AG08396 (cell line): Measurements from ENCODE around the gene NRG3.
"Not testable (repeated sequence)": the region's sequence is repeated elsewhere in the genome, so short reads cannot be mapped to it uniquely, and the experiment has no call there.

Experiments
- DNase-seq: peaks from one replicate; pipeline ENCODE4 v3.0.0; 2012; ENCODE audit warnings: low spot score, mixed read lengths

NRG3 gene

DNA sequence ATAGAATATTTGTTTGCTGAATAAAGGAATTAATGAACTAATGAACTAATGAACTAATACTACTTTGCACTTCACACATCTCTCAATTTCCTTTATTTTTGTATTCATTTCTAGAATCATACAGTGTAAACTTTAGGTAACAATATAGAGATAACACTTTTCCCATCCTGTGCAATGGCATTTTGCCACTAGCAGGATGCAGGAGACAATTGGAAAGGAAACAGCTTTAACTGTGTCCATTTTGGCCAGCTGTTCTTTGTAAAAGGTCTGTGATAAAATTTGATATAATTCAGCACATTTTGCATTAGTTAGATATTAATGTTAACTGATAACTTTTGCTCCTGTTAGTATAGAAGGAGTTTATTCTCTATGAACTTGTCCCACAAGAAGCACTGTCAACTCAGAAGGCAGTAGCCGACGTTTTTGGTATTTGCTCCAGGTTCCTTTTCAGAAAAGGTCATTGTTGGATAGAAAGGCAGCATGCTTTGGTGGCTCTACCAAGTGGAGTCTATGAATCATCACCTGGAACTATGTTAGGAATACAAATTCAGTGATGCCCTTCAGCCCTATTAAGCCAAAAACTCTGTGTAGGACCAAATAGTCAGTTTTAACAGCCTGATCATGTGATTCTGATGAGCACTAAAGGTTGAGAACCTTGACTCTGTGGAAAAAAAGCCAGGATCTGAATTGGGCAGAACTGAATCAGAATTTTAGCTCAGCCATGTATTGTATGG, 86.6 kb downstream of the NRG3 start:
- no peak for DNase-seq

DNA sequence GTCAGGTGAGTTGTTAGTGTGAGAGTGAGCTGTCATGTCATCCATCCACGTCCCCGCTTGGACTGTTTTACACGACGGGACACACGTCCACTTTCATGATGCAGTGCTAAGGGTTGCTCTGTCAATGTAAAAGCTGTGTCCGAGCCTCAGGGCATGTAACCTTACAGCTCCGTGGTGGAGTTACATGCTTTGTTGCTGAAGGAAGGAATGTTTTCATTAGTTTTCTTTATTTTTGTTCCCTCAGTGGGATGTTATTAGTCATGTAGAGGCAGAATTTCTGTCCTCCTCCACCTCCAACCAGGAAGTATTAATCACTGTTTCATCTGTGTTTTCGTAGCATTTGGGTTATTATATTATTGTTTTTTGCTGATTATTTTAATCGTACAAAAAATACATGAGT, 88.6 kb downstream of the NRG3 start:
- DNase-seq = no peak

DNA sequence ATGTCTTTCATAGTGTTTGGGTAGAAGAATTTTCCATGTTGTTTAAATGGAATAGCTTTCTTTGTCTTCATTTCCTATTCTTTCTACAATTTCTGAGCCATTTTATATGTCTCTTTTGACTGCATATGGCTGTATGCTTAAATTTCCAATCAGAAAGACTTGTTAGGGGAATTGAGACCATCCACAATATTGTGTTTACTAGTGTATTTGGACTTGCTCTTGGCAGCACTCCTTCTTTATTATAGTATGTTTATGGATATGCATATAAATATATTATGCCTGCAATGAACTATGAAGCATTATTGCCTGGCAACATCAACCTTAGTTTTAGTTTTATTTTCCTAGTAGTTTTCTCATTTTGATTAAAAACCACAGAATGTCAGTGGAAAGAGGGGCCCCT, 92.7 kb downstream of the NRG3 start:
- no peak for DNase-seq

DNA sequence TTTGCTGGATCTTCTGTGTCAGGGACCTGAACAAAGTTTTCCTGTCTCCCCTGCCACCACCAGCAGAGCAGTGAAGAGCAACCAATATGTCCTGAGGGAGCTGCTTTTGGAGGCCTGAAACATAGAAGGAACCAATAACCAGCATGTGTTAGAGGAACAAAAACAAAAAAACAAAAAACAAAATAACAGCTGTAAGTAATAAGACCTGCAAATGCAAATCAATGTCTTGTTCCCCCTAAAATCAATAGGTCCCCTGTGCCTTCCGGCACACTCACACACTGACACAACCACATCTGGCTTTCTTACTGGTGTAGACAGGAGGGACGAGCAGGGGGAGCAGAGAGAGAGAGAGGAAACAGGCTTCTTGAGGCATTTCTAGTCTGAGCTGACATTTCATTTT, 94.1 kb downstream of the NRG3 start:
- DNase-seq = no peak

DNA sequence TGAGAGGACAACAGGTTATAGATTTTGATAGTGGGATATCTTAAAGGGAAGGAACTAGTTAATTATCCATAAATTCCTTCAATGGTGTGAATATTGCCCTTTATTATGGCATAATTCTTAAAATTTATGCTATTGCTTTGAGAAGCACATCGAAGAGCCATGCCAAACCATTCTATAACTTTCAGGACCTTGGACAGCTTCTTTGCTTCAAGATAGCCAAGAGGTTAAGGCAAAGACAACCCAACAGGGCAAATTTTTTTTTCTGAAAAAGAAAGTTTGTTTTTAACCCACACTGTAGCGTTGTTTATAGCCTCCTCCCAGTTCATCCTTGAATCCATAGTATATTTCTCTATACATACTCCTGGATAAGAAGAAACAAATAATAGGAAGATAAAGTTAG, 103.2 kb downstream of the NRG3 start:
- no peak for DNase-seq

DNA sequence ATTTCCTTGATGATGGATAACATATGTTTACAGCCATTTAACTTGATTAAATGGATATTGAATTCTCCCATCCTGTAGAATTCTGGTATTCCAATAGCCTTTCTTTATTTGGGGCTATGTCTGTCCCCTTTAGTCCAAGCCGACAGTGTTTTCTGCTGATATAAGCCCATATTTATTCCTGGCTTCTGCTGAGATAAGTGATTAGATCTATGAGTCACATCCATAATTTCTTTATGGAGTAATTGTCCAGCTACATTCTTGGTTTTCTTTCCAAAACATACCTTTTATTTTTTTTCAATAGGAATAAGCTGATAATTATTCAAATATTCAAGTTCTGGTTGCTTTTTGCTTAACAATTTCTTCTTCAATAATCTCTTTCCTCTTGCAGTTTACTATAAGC, 106.7 kb downstream of the NRG3 start:
- no peak for DNase-seq

DNA sequence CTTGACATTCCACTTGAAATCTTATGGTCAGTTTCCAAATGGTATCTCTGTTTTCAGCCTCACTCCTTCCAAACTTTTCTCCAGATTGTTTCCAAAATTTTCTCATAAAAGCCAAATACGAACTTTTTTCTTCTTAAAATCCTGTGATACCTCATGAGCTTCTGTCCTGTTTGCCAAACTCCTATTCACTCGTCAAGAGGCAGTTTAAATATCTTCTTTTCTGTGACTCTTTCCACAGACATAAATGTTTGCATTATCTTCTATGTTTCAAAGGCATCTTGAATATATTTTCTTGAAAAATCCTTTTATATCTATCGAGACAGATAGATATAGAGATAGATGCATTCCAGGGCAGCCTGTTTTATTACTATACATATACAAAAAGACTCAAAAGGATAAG, 109.4 kb downstream of the NRG3 start:
- DNase-seq = no peak

DNA sequence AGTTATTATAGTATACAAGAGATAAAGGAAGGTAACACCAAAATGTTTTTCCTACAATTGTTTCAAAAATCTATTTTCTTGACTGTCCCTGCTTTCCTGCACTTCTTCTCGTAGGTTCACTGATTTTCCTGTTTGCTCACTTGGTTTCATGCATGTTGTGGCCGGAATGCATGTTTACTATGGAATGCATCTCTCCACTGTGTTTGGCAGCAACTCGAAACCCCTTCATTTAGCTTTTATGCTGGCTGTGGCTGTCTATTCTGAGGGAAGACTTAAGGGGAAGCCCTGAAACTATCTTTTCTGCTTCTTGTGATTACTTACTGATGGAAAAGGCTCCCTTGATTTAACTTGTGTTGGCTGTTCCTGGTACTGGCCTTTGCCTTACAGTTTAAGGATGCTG, 120.3 kb downstream of the NRG3 start:
- DNase-seq = no peak

DNA sequence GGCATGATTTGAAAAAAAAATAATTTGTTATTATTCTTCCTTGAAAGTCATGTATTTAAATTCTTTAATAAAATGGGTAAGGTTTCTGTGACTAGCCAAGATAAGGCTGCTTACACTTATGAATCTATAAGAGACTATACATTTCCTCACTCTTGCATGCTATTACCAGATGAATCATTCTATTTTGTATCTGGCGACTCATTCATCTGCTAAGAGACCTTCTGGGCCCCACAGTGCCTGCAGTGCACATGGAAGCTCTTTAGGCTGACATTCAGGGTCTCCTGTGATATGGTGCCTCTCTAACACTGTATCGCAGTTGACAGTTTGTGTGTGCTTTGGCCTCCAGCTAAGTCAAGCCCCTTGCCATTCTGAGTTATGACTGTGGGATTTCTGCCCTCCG, 121.9 kb downstream of the NRG3 start:
- no peak for DNase-seq

DNA sequence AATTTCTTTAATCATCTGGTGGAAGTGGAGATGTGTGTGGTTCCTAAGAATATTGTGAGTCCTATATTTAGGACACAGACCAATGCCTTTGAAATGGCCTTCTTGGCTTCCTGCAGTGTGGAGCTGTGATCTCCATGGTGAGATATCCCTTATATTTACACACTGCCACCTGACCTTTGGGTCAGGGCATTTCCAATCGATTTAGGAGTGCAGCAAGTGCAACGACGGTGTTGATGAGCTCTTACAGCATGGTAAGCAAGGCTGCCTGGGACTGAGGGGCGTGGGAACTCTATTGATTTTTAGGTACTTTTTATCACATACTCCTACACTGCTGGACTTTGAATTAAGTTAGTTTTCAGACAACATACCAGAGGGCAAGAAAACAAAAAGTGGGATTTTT, 146.0 kb downstream of the NRG3 start:
- no peak for DNase-seq

DNA sequence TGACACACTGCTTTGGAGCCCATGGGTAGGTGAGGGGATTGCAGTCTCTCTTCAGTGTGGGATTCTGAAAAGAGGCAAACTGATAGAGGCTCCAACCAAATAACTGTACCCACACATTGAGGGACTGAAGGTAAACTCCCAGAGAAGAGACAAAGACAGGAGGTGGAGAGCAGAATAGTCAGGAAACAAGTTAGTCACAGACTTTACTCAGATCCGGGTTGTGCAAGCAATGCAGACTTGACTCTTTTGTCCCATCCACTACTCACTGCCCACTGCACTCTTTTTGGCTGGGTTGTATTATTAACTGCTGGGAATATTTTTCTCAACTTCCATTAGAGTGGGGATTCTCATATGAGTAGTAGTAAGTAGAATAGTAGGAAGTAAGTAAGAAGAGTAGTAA, 152.7 kb downstream of the NRG3 start:
- DNase-seq = no peak

DNA sequence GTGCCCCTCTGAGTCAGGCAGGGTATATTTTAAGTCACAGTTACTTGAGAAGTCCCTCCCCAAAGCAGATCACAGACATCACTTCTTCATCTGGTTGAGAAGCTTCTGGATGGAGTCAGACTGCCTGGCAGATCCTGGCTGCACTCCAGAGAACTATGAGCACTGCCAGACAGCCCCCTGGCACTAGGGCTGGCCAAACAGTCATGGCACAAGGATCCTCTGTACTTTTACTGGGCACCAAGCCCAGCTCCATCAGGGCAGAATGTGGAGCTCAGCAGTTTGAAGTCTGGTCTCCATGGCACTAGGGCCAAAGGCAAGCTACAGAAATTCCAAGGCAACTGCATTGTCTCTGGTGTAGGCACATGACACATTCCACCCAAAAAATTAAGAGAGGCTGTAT, 162.1 kb downstream of the NRG3 start:
- no peak for DNase-seq

DNA sequence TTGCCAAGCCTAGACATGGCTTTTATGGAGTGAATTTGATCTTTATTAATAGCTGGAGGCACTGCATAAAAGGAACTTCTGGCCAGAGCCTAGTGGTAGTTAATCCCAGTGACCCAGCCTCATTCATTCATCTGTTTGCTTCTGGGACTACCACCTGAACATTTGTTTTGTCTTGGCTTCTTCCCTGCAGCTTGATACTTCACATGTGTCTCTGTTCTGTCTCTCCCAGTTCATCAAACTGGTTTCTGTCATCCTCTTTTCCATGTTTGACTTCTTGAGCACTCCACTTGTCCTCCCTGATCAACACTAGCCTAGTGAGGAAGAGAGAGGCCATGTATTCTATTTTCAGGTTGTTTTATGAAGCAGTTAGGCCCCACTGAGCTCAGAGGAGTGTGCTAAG, 163.6 kb downstream of the NRG3 start:
- DNase-seq = no peak

DNA sequence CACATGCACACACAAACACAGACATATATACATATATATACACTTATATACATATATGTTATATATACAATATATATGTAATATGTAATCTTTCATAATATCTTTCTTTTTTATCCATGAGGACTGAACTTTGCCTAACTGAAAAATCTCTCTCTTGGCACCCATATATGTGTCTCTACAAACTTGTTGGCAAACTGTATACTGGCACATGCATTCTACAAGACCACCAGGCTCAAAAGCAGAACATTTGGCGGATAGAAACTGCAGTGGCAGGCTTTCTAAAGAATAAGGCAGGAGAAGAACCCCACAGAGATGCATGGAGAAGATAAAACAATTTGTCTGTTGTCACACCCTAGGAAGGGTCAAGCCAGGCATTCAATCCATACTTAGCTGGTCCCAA, 165.3 kb downstream of the NRG3 start:
- DNase-seq = no peak

DNA sequence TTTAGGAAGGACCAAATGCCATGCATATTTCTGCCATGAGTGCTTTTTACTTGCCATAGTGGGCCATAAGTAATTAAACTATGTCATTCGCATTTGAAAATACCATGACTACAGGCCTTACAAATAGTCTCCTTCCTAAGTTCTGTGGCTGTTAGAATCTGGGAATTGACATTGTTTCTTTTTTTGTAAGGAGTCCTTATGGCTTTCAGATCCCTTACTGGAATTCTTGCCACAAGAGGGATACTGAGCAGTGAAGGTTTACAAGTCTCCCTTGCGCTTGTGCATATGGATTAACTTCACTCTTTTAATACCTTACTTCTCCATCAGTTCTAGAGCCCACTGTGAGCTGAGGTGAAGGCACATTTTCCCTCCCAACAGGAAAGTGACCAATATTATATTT, 166.0 kb downstream of the NRG3 start:
- DNase-seq = no peak

DNA sequence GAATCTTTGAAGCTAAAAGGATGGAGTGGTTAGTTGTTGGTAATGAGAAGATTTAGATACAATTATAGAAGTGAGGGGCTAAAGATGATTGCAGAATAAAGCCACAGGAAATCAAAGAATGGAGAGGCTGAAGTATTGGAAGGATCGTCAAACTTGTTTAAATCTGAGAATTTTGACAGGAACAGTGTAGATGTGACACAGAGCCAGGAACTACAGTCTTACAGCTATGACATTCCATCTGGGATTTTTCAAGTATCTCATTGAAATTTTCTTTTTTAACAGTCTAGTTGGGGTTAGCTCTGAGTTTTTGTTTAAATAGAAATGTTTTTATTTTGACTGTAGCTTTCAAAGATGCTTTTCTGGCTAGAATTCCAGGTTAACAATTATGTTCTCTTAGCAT, 181.4 kb downstream of the NRG3 start:
- DNase-seq = no peak

DNA sequence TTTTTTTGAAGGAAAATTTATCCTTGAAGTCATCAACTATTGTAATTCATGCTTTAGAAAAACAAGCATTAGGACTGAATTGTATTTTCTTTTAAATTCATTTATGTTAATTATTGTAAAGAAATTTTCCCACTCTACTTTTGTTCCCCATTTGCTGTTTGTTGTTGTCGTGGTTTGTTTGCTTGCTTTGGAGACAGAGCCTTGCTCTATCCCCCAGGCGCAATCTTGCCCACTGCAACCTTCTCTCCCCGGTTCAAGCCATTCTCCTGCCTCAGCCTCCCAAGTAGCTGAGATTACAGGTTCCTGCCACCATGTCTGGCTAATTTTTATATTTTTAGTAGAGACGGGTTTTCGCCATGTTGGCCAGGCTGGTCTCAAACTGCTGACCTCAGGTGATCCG, 192.2 kb downstream of the NRG3 start:
- not testable (repeated sequence) for DNase-seq

DNA sequence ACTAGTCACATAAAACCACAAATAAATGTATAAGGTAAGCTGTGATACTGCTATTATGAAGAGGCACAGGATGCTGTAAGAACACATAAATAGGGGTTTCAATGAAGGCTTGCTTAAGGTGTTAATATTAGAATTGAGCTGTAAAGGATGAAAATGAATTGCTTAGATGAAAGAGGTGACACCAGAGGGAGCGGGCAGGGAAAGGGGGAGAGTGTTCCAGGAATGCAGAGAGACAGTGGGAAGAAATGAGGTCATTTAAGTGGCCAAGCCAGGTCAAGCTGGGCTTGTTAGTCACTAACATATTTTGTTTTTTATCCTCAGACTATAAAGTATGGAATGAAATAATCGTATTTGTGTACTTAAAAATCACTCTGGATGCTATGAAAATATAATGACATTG, 193.5 kb downstream of the NRG3 start:
- no peak for DNase-seq

DNA sequence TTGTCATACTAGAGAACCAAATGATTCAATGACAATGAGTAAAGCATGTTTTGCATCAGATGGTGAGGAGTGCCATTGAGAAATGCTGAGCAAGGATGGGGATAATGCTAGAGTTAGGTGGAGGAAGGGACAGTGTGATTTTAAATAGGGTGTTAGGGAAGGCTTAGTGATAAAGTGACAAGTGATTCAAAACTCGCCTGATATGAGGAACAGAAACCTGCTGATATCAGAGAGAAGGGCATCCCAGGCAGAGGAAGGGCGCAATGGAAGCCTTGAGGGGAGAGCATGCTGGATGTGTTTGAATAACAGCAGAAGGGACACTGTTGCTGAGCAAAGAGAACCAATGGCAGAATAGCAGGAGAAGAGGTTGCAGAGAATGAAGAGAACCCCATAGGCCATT, 196.2 kb downstream of the NRG3 start:
- no peak for DNase-seq

DNA sequence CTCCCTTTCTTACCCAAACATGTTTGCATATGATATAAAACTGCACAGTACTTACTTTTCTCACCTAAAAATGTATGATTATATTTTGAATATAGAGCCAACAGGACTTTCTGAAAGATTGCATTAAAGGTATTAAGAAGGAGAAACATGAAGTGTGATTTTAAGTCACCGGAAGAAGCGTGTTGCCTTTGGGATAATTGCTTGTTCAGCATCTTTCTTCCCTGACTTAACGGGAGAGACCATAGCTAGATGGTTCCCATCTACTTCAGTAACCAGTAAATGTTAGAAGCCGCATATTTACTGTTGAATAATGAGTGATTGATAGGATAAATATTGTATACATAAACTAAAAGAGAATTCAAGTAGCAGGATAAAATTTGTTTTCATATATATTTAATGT, 197.1 kb downstream of the NRG3 start:
- DNase-seq = no peak

DNA sequence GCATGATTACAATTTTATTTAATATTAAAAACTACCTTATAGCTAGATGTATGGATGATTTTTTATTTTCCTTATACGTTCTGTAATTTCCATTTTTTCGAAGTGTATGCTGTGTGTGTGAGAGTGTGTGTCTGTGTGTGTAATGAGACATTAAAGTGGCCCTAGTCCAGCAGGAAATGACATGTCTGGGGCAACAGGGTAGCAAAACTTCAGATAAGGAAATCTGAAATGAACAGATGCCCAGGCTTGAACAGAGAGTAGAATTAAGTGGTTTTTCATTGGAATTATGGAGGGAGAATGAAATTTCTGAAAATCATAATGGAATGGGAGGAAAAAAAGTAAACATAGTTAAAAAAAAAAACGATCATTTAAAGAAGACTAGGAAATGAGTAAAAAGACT, 200.6 kb downstream of the NRG3 start:
- no peak for DNase-seq

DNA sequence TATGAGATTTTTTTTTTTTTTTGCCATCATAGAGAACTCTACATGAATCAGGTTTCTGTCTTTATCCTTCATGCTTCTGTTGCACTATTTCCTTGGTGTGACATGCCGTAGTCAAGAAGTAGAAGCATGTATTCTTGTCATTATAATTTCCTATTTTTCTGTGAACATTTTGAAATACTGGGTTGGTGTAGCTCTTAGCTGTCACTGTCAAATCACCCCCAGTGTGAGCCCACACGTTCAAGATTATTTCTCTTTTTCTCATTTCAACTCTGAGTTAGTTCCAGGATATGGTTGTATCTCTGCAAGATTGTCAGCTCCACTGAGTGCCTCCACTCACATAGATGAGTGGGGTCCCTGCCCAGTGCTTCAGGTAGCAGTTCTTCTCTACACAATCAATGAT, 209.5 kb downstream of the NRG3 start:
- no peak for DNase-seq

DNA sequence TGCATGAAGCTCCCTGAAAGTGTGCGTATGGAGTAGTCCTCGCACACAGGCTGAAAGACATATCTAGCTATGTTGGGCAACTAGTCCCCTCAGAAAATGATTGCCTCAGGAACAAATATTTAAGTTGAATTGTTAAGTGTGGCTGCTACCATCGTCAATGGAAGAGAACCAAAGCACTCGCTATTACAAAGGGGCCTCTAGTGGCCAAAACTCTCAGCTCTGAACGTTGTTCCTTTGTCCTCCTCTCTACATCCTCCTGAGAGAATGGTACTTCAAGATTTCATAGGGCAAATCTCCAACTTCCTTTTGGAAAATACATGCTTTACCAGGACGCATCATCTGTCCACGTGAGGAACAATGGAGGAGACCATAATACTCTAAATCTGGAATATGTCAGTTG, 209.9 kb downstream of the NRG3 start:
- DNase-seq = no peak

DNA sequence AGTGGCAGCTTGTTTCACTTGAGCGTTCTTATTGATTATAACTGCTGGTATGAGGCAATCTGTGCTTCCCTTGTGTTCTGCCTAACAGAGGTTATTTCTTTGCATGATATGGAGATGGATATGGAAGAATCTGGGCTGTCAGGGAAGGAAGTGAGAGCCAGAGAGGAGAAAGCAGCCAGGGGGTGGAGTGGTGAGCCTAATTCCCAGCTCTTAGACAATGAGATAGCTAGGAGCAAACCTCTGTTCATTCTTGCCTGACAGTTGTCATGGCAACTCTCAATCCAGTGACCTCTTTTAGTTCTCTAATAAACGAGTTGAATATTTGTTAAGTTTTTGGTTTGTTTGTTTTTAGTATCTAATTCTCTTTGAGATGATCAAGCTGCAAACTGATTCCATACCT, 214.3 kb downstream of the NRG3 start:
- no peak for DNase-seq

DNA sequence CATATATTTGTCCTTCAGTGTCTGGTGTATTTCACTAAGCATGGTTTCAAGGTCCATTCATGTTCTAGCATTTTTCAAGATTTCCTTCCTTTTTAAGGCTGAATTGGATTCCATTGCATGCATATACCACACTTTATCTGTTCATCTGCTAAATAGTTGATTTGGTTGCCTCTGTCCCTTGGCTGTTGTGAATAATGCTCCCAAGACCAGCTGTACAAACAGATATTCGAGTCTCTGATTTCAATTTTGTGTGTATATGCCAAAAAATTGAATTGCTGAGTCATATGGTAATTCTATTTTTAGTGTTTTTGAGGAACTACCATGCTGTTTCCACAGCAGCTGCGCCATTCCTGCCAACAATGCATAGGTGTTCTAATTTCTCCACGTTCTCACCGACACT, 216.4 kb downstream of the NRG3 start:
- DNase-seq = no peak
